Measurements from ENCODE around the gene PTGER1.

Gene PTGER1, protein sequence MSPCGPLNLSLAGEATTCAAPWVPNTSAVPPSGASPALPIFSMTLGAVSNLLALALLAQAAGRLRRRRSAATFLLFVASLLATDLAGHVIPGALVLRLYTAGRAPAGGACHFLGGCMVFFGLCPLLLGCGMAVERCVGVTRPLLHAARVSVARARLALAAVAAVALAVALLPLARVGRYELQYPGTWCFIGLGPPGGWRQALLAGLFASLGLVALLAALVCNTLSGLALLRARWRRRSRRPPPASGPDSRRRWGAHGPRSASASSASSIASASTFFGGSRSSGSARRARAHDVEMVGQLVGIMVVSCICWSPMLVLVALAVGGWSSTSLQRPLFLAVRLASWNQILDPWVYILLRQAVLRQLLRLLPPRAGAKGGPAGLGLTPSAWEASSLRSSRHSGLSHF

DNA sequence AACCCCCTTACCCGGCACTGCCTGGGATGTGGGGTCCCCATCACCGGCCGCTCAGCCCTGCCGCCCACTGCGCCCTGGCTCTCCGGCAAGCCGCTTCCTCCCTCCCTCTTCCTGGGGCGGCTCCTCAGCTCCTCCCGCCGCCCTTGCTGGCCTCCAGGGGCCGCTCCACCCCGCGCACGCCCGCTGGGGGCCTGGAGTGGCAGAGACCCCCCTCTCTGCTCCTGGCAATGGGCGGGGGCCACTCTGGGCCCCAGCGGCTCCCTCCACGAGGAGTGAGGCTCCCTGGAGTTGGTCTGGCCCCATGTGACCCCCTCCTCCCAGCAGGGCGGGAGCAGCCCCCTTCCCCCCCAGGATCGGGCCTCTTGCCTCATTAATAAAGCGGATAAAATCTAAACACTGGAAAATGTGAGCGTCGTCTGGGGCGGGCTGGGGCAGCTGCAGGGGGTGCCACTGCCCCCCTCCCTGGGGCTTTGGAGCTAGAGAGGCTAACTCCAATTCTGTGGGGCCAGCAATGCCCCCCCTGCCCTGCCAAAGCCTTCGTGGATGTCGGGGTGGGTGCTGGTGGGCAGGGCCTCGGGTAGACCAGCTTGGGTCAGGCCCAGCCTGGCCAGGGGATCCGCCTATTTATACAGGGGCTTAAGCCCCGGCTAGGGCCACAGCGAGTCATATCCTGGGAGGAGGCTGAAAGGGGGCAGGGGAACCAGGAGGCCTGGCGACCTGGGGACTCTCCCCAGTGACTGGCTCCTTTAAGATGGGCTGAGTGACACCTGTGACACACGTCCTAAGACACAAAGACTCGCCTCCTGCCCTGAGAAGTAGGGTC, at the start of gene PTGER1:
Gene PTGER1, minus strand, starts transcription at position 104 of the 823 bp plus-strand sequence. CDS start 1,034 bp downstream, outside the sequence.
- TF ChIP-seq, protein P1, sequence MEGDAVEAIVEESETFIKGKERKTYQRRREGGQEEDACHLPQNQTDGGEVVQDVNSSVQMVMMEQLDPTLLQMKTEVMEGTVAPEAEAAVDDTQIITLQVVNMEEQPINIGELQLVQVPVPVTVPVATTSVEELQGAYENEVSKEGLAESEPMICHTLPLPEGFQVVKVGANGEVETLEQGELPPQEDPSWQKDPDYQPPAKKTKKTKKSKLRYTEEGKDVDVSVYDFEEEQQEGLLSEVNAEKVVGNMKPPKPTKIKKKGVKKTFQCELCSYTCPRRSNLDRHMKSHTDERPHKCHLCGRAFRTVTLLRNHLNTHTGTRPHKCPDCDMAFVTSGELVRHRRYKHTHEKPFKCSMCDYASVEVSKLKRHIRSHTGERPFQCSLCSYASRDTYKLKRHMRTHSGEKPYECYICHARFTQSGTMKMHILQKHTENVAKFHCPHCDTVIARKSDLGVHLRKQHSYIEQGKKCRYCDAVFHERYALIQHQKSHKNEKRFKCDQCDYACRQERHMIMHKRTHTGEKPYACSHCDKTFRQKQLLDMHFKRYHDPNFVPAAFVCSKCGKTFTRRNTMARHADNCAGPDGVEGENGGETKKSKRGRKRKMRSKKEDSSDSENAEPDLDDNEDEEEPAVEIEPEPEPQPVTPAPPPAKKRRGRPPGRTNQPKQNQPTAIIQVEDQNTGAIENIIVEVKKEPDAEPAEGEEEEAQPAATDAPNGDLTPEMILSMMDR (IDR thresholded peaks at IDR 0.05; ENCODE audit: insufficient read depth, low read depth, low read length, missing control alignments), result no peak
- H3K4me3 ChIP-seq (ENCODE audit: low read depth, low read length), result no peak within 1 kb of the TSS
- DNase-seq (ENCODE audit: low read depth), result no peak

DNA sequence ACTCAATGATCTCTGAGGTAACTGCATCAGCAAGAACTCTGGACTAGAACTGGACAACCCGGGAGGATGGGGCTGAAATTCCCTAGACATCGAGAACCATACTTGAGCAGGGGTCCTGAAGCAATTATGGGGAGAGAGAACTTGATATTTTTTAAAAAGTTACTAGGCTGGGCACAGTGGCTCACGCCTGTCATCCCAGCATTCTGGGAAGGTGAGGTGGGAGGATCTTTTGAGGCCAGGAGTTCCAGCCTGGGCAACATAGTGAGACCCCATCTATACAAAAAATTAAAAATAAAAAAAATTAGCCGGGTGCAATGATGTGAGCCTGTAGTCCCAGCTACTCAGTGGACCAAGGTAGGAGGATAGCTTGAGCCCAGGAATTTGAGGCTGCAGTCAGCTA, 45.4 kb upstream of the PTGER1 start:
- no peak for DNase-seq (ENCODE audit: low read depth)
- TF ChIP-seq, protein P1 (IDR thresholded peaks at IDR 0.05; ENCODE audit: insufficient read depth, low read depth, low read length, missing control alignments), result no peak
- no peak overlapping the region for H3K4me3 ChIP-seq (ENCODE audit: low read depth, low read length)

DNA sequence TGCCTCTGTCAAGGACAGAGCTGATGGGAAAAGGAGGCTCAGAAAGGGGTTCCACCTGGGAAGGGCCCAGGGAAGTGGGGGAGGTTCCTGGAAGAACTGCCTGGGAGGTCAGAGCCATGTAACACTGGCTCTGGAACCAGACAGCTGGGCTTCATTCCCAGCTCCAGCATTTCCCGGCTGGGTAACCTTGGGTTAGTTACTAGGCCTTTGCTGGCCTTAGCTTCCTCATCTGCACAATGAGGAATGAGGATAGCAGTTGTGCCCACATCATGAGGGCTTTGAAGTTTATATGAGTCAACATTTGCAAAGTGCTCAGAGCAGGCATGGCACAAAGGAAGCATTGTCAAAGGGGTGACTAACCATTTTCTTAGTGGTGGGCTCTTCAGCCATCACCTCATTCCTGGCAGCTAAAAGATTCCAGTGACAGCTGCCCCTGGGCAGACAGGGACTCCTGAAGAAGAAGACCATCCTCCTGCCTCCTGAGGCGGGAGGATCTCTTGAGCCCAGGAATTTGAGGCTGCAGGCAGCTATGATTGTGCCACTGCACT, 44.8 kb upstream of the PTGER1 start:
- no peak for DNase-seq (ENCODE audit: low read depth)
- TF ChIP-seq, protein P1 (IDR thresholded peaks at IDR 0.05; ENCODE audit: insufficient read depth, low read depth, low read length, missing control alignments), result no peak
- no peak overlapping the region for H3K4me3 ChIP-seq (ENCODE audit: low read depth, low read length)

DNA sequence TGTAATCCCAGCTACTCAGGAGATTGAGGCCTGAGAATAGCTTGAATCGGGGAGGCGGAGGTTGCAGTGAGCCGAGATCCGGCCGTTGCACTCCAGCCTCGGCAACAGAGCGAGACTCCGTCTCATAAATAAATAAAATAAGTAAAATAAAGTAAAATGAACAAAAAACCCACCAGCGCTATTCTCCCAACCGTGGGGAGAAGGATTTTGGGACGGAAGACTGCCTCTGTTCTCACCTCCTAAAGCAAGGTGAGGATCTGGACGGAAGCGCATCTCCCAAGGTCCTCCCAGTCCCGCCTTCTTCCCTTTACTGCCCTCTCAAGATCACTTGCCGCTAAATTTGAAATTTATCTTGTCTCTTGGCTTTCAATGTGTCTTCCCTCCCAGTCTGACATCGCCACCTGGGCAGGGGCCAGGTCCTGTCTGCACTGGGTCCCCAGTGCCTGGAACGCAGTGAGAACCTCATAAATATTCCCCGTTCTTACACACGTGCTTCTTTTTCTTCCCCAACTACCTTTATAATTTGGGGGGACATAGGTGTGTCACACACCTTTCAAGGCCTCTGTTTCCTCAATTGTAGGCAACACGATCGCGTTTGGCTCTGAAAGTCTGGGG, 44.2 kb upstream of the PTGER1 start:
- TF ChIP-seq, protein P1 (IDR thresholded peaks at IDR 0.05; ENCODE audit: insufficient read depth, low read depth, low read length, missing control alignments), result no peak
- peak overlapping the region; percentile 46 for H3K4me3 ChIP-seq (ENCODE audit: low read depth, low read length)

DNA sequence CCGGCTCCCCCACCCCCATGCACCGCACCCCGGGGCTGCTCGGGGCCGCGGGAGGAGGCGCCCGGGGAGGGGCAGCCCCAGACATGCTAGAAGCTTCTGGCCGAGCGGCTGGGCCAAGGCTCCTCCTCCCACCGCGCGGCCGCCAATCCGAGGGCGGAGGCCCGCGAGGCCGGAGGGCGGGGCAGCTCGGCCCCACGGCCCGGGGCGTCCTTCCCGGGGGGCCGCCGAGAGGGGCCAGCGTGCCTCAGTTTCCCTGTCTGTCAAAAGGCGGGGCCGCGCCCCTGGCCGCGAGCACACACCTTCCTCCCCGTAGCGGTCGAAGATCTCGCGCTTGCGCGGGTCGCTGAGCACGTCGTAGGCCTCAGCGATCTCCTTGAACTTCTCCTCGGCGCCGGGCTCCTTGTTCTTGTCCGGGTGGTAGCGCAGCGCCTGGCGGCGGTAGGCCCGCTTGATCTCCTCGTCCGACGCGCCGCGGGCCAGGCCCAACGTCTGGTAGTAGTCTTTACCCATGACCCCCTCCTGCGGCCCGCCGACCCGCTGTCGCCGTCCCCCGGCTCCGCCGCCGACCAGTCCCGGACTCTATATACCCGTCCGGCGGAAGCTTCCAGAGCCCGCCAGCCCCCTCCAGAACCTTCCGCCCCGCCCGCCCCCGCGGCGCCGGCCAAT, 42.8 kb upstream of the PTGER1 start, which contains the start of gene DNAJB1:
Gene DNAJB1, minus strand, starts transcription at position 558 of the 666 bp plus-strand sequence. Its CDS starts 48 bp downstream, at position 510.
- DNase-seq (ENCODE audit: low read depth), result peak; percentile 86

More for the DNA sequence above, 44.2 kb upstream of the PTGER1 start:
- DNase-seq (ENCODE audit: low read depth), result no peak

More for the DNA sequence above, 42.8 kb upstream of the PTGER1 start, which contains the start of gene DNAJB1:
- TF ChIP-seq, protein P1 (IDR thresholded peaks at IDR 0.05; ENCODE audit: insufficient read depth, low read depth, low read length, missing control alignments), result no peak
- H3K4me3 ChIP-seq (ENCODE audit: low read depth, low read length), result peak within 1 kb of the TSS; percentile 88
